Adrenal gland (tissue), 5 donors: Measurements from ENCODE around the gene AJM1.

Experiments
- POLR2A ChIP-seq, 2 donors: fragments of 450-650 bp; IDR thresholded peaks; one replicate each; pipeline ENCODE4 v1.6.1; 2017; ENCODE audit warnings: antibody characterized with exemption in 2 of 2, mild to moderate bottlenecking in 2 of 2, moderate library complexity in 1 of 2
- TF ChIP-seq, protein P1 (sequence below), 6 experiments: fragments of 450-650 bp in 4 of 6; fragments of 200-600 bp in 2 of 6; sonication (generic) in 1 of 6; IDR thresholded peaks; 1 replicate in 5 of 6; 2 replicates in 1 of 6; pipeline versions ENCODE4 v1.5.1 to v1.8.0; 2016 to 2021; ENCODE audit warnings: antibody characterized with exemption in 6 of 6, mild to moderate bottlenecking in 2 of 6, moderate library complexity in 1 of 6
- donor health status: DM: no; HTN: no; CAD: no.

- TF ChIP-seq, protein P1, sequence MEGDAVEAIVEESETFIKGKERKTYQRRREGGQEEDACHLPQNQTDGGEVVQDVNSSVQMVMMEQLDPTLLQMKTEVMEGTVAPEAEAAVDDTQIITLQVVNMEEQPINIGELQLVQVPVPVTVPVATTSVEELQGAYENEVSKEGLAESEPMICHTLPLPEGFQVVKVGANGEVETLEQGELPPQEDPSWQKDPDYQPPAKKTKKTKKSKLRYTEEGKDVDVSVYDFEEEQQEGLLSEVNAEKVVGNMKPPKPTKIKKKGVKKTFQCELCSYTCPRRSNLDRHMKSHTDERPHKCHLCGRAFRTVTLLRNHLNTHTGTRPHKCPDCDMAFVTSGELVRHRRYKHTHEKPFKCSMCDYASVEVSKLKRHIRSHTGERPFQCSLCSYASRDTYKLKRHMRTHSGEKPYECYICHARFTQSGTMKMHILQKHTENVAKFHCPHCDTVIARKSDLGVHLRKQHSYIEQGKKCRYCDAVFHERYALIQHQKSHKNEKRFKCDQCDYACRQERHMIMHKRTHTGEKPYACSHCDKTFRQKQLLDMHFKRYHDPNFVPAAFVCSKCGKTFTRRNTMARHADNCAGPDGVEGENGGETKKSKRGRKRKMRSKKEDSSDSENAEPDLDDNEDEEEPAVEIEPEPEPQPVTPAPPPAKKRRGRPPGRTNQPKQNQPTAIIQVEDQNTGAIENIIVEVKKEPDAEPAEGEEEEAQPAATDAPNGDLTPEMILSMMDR (IDR thresholded peaks at IDR 0.05): no peak
- TF ChIP-seq POLR2A (IDR thresholded peaks at IDR 0.05): no peak
These were observed 21.1 kb upstream of the AJM1 start for GRCh38 chr9:136820971-136821825.
